PC-9 (cell line): ENCODE data around the gene LRRK1. TPM values are rescaled to one million over a fixed set of nuclear protein-coding genes. Genes with fewer than 3 reads are reported as not detected.

Source experiments
- BruUV-seq: library from RNA; stranded (reverse); fragments of 400-500 nt; replicated peaks from 2 replicates; lab custom pipeline; 2021; lab: Mats Ljungman, UMichigan
- CTCF ChIA-PET: fragments of 300-600 bp; sonication (Branson Sonifier 250); formaldehyde crosslinking; loops from one replicate; lab custom pipeline; 2022; ENCODE audit warnings: antibody characterized with exemption; lab: Charles Lee
- POLR2A ChIA-PET: fragments of 300-600 bp; sonication (Branson Sonifier 250); formaldehyde crosslinking; loops from one replicate; lab custom pipeline; 2022; ENCODE audit warnings: antibody characterized with exemption; ENCODE audit not compliant: unreplicated experiment; lab: Charles Lee
- DNase-seq, 2 experiments: peaks; one replicate each; pipeline versions ENCODE4 v3.0.0 to v3.0.0-alpha.2; 2015 to 2022; ENCODE audit warnings: mixed read lengths in 1 of 2
- H2AFZ ChIP-seq: fragments of 200-600 bp; sonication (generic); 2 replicates; pipeline ENCODE4 v1.8.1; 2017; ENCODE audit warnings: antibody characterized with exemption
- H3F3A ChIP-seq: fragments of 200-600 bp; sonication (generic); 2 replicates; pipeline ENCODE4 v1.8.1; 2017; ENCODE audit warnings: antibody characterized with exemption, mild to moderate bottlenecking, low read depth; ENCODE audit not compliant: insufficient read depth
- H3K27ac ChIP-seq: fragments of 200-600 bp; sonication (generic); 2 replicates; pipeline ENCODE4 v1.6.1; 2016; ENCODE audit warnings: mixed run types
- H3K27me3 ChIP-seq: fragments of 200-600 bp; sonication (generic); 2 replicates; pipeline ENCODE4 v1.6.1; 2016; ENCODE audit warnings: low read depth, mixed run types; ENCODE audit not compliant: insufficient read depth
- H3K36me3 ChIP-seq: fragments of 200-600 bp; sonication (generic); 2 replicates; pipeline ENCODE4 v1.6.1; 2016; ENCODE audit warnings: low read depth, mixed run types
- H3K4me1 ChIP-seq: fragments of 200-600 bp; sonication (generic); replicated peaks from 2 replicates; pipeline ENCODE4 v1.6.1; 2016; ENCODE audit warnings: mixed run types; ENCODE audit not compliant: insufficient read depth
- H3K4me2 ChIP-seq: fragments of 200-600 bp; sonication (generic); 2 replicates; pipeline ENCODE4 v1.6.1; 2017; ENCODE audit warnings: mixed run types
- H3K4me3 ChIP-seq: fragments of 200-600 bp; sonication (generic); 2 replicates; pipeline ENCODE4 v1.6.1; 2016; ENCODE audit warnings: mixed run types
- H3K79me2 ChIP-seq: fragments of 200-600 bp; sonication (generic); 2 replicates; pipeline ENCODE4 v1.6.1; 2017; ENCODE audit warnings: low read depth, mixed run types
- H3K9me2 ChIP-seq: fragments of 200-600 bp; sonication (generic); 2 replicates; pipeline ENCODE4 v1.8.1; 2017; ENCODE audit warnings: mild to moderate bottlenecking; ENCODE audit not compliant: insufficient read depth
- H3K9me3 ChIP-seq: fragments of 200-600 bp; sonication (generic); 2 replicates; pipeline ENCODE4 v1.8.1; 2016; ENCODE audit warnings: low read depth; ENCODE audit not compliant: insufficient read depth
- H4K20me1 ChIP-seq: fragments of 200-600 bp; sonication (generic); 2 replicates; pipeline ENCODE4 v1.8.1; 2017; ENCODE audit not compliant: insufficient read depth
- CTCF ChIP-seq: fragments of 200-600 bp; sonication (generic); conservative IDR thresholded peaks from 2 replicates; pipeline ENCODE4 v1.6.1; 2017; ENCODE audit warnings: mixed run types, antibody characterized with exemption, mild to moderate bottlenecking, moderate library complexity
- EZH2 ChIP-seq: fragments of 200-600 bp; sonication (generic); IDR thresholded peaks from 2 replicates; pipeline ENCODE4 v1.8.0; 2017; ENCODE audit warnings: antibody characterized with exemption, low read depth
- intact Hi-C: fragments of 100-400 bp; cut with micrococcal nuclease; formaldehyde crosslinking; loops from one replicate; pipeline ENCODE4 v1.10.0; 2022; ENCODE audit not compliant: unreplicated experiment
- total RNA-seq: library from RNA; stranded (reverse); gene quantifications from 2 replicates; pipeline ENCODE4 v1.2.3, GENCODE V29; 2021

The LRRK1 gene
- total RNA-seq, 1 experiment from 2014 or later: 15.7 TPM

GRCh38 chr15:100914876-100915275 is 4.3 kb upstream of the LRRK1 start:
- H3K36me3 ChIP-seq: peaks cover 55% of the 10 kb centered on the region
- ChIA-PET POLR2A (no interaction called here), CTCF (interaction anchor here (1.0 kb wide), 1 partner anchor 94 kb away, joined by 10 read pairs; no protein-coding TSS in a partner anchor)
- H3K27me3 ChIP-seq: no peaks in the 10 kb centered on the region
- H3K27ac ChIP-seq: 0 out of 2 replicates have a peak overlapping the region, but pooled peaks have one; percentile 24
- no peaks in the 10 kb centered on the region for H3K9me2 ChIP-seq
- no peaks in the 10 kb centered on the region for H3K79me2 ChIP-seq
- no peaks in the 10 kb centered on the region for H3K4me1 ChIP-seq
- H3F3A ChIP-seq: peaks cover 83% of the 10 kb centered on the region
- no peaks in the 10 kb centered on the region; the same call in 1 of the 2 replicates for H4K20me1 ChIP-seq
- no peak; the same call in 1 of the 2 replicates for TF ChIP-seq CTCF
- TF ChIP-seq EZH2: no peak
- no peak overlapping the region for H2AFZ ChIP-seq
- H3K9me3 ChIP-seq: no peaks in the 10 kb centered on the region
- no peak overlapping the region for H3K4me2 ChIP-seq
- no peak for DNase-seq
- intact Hi-C loops: loop anchor here (10.0 kb wide), 1 partner anchor 340 kb away; the partner anchor contains the start of gene CHSY1
- BruUV-seq: TSS peak; percentile 29
- no peak overlapping the region for H3K4me3 ChIP-seq

DNA sequence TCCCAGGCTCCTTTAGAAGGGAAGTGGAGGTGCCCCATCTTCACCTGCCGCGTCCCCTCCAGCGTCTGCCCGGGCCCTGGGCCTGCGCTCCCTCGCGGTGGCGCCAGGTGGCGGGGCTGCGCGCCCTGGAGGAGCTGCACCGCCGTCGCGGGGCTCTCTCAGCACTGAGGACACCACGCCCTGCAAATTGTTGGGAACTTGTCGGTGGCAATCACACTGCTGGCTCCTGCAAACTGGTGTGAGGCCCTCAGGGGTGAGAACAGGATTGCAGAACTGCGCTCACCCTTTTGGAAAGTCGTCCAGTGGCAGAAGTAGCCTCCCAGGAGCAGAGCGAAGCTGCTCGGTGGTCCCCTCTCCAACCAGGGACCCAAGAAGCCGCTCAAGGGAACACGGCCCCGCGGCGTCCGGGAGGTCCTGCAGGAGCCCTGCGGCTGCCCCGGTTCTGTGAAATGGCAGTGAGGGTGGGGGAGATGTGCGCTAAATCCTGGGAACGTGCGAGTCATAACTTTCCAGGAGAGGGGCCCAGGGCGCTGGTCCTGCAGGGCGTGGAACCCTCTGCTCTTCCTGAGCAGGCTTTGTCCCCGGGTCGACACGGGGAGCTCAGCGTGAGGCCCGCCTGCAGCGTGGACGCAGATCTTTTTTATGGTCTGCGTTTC is 995 bp upstream of the LRRK1 start:
- Histone ChIP-seq H3K4me2 (peak overlapping the region; percentile 95), H3K9me2 (no peaks in the 10 kb centered on the region), H3K9me3 (no peaks in the 10 kb centered on the region), H3F3A (peaks cover 56% of the 10 kb centered on the region), H3K4me1 (no peaks in the 10 kb centered on the region), H4K20me1 (no peaks in the 10 kb centered on the region; the same call in 1 of the 2 replicates), H2AFZ (peak overlapping the region; percentile 95), H3K27me3 (no peaks in the 10 kb centered on the region), H3K27ac (no peak overlapping the region), H3K79me2 (no peaks in the 10 kb centered on the region), H3K4me3 (peak overlapping the region; percentile 72), H3K36me3 (peaks cover 29% of the 10 kb centered on the region)
- TSS peak; percentile 50 for BruUV-seq
- ChIA-PET POLR2A (interaction anchor here (0.6 to 0.7 kb wide), 3 partner anchors 65 to 185 kb away, joined by 3 to 4 read pairs (median 4); no protein-coding TSS in a partner anchor), CTCF (interaction anchor here (0.6 to 3.4 kb wide), 6 partner anchors 22 to 293 kb away, joined by 3 to 35 read pairs (median 3); no protein-coding TSS in a partner anchor)
- TF ChIP-seq CTCF (peak; percentile 85), EZH2 (no peak)
- intact Hi-C loops: loop anchor here (1.0 to 10.0 kb wide), 4 partner anchors 11 to 337 kb away; partner anchors contain the start of gene CHSY1
- DNase-seq: peak; percentile 80 to 89

GRCh38 chr15:100919481-100920405 is 586 bp downstream of the LRRK1 start:
- Histone ChIP-seq H3K27me3 (no peaks in the 10 kb centered on the region), H3K4me2 (peak overlapping the region; percentile 92), H3K9me2 (no peaks in the 10 kb centered on the region), H3K36me3 (peaks cover 18% of the 10 kb centered on the region), H4K20me1 (no peaks in the 10 kb centered on the region), H2AFZ (peak overlapping the region; percentile 87), H3K9me3 (no peaks in the 10 kb centered on the region), H3K4me3 (peak overlapping the region; percentile 70), H3F3A (peaks cover 40% of the 10 kb centered on the region), H3K27ac (no peak overlapping the region), H3K4me1 (no peaks in the 10 kb centered on the region), H3K79me2 (no peaks in the 10 kb centered on the region)
- BruUV-seq: no TSS peak
- POLR2A ChIA-PET: interaction anchor here (0.6 kb wide), 2 partner anchors 8 to 70 kb away, joined by 4 to 5 read pairs; no protein-coding TSS in a partner anchor
- CTCF ChIA-PET: interaction anchor here (3.4 kb wide), 1 partner anchor 88 kb away, joined by 35 read pairs; no protein-coding TSS in a partner anchor
- TF ChIP-seq CTCF: no peak
- TF ChIP-seq EZH2: no peak
- no peak for DNase-seq
- intact Hi-C loops: loop anchor here (2.0 to 10.0 kb wide), 2 partner anchors 291 to 335 kb away; partner anchors contain the start of gene CHSY1
